ENCODE results near the gene ACTL8.

Gene ACTL8

GRCh38 chr1:17849216-17849615, 94.1 kb downstream of the ACTL8 start:
- DNase-seq, result no peak

GRCh38 chr1:17851056-17851455, 95.9 kb downstream of the ACTL8 start:
- no peak for DNase-seq

- DNase-seq, result no peak
Observed at GRCh38 chr1:17852383-17852782, 97.2 kb downstream of the ACTL8 start.

GRCh38 chr1:17853241-17853935, 98.3 kb downstream of the ACTL8 start:
- DNase-seq, result no peak

- no peak for DNase-seq
Observed at GRCh38 chr1:17856496-17857108, 101.5 kb downstream of the ACTL8 start.

GRCh38 chr1:17857109-17857499, 102.0 kb downstream of the ACTL8 start:
- no peak for DNase-seq

GRCh38 chr1:17857996-17858395, 102.9 kb downstream of the ACTL8 start:
- DNase-seq, result no peak

- no peak for DNase-seq
Observed at GRCh38 chr1:17860812-17861211, 105.7 kb downstream of the ACTL8 start.

- DNase-seq, result no peak
Observed at GRCh38 chr1:17861685-17862084, 106.6 kb downstream of the ACTL8 start.

GRCh38 chr1:17862121-17862520, 107.0 kb downstream of the ACTL8 start:
- DNase-seq, result no peak

- no peak for DNase-seq
Observed at GRCh38 chr1:17865912-17866739, 111.0 kb downstream of the ACTL8 start.

- DNase-seq, result no peak
Observed at GRCh38 chr1:17866740-17867029, 111.6 kb downstream of the ACTL8 start.

- no peak for DNase-seq
Observed at GRCh38 chr1:17867470-17867869, 112.3 kb downstream of the ACTL8 start.

GRCh38 chr1:17869815-17870214, 114.7 kb downstream of the ACTL8 start:
- no peak for DNase-seq

GRCh38 chr1:17870679-17871078, 115.5 kb downstream of the ACTL8 start:
- no peak for DNase-seq

- no peak for DNase-seq
Observed at GRCh38 chr1:17873007-17873675, 118.0 kb downstream of the ACTL8 start.

- DNase-seq, result no peak
Observed at GRCh38 chr1:17874231-17874630, 119.1 kb downstream of the ACTL8 start.

GRCh38 chr1:17874710-17875109, 119.6 kb downstream of the ACTL8 start:
- DNase-seq, result no peak

- DNase-seq, result no peak
Observed at GRCh38 chr1:17875171-17875881, 120.2 kb downstream of the ACTL8 start.

- DNase-seq, result no peak
Observed at GRCh38 chr1:17875882-17876280, 120.7 kb downstream of the ACTL8 start.
